HL-60/S4 treated with retinoic acid at 250 ng/mL for 4 days and 3 days (cell line): ENCODE results near the gene SSR4.

Source experiments
- in situ Hi-C: fragments of 300-500 bp; cut with MboI; formaldehyde crosslinking; loops from 2 replicates; pipeline ENCODE4 v1.7.0; 2022; ENCODE audit warnings: low sequenced_read_pairs

SSR4 gene

GRCh38 chrX:153780678-153781427 is 13.6 kb upstream of the SSR4 start, which contains the start of gene SRPK3:
TSS of gene SRPK3 (plus strand) at chrX:153781041. CDS start at chrX:153781087, 46 bp downstream.
- in situ Hi-C loops = no loop called here

- in situ Hi-C loops = no loop called here
Measured at GRCh38 chrX:153781428-153782047, 12.9 kb upstream of the SSR4 start.

DNA sequence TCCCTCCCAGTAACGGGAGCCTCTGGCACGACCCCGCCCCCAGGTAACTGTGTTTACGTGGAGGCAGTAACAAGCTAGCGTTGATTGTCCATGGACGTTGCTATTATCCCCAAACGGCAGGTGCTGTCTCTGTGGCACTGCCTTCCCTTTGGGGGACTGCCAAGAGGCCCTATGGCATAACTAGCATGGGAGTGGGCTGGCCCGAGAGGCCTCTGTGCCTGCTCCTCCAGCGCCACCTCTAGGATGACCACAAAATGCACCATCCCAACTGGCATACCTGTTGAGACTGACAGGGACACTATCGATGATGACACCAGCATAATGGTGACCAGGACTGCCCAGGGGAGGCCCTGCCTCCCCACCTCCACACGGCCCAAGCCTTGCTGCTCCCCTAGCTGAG is 12.2 kb upstream of the SSR4 start:
- in situ Hi-C loops = no loop called here

GRCh38 chrX:153782871-153783270 is 11.6 kb upstream of the SSR4 start:
- in situ Hi-C loops = no loop called here

DNA sequence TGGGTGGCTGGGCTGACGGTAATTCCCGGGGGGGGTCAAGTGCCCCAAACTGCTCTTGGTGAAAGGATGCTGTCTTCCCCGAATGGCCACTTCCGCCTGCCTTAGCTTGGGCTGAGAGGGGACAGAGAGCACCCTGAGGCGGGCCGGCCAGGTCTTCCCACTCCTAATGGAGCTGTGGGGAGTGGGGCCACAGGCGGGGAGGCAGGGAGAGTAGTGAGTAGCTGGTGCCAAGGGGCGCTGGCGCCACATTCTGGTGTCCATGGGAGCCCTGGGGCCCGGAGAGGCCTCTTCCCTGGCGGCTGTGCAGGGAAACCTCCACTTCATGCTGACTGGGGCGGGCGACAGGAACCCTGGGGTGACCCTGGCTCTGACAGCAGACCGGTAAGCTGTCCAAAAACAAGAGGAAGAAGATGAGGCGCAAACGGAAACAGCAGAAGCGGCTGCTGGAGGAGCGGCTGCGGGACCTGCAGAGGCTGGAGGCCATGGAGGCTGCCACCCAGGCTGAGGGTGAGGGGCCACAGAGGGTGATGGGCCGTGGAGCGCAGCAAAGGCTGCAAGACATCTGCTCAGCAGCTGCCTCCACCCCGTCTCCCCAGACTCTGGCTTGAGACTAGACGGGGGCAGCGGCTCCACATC is 11.0 kb upstream of the SSR4 start:
- in situ Hi-C loops = no loop called here

GRCh38 chrX:153784325-153784967 is 10.0 kb upstream of the SSR4 start:
- in situ Hi-C loops = no loop called here

DNA sequence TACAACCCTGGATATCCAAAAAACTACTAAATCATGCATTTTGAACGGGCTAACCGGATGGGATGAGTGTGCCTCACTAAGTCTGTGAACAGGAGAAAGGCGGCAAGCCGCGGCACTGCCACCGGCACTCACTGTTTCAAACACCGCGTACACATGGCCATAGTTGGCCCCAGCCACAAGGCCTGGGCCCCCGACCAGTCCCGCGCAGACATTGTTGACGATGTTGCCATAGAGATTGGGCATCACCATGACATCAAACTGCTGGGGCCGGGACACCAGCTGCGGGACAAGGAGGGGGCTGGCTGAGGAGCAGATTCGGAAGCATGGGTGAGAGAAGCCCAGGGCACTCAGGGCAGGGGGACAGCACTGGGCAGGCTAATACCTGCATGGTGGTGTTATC is 7.8 kb upstream of the SSR4 start:
- in situ Hi-C loops = no loop called here

- in situ Hi-C loops = no loop called here
Measured at GRCh38 chrX:153789654-153790053, 4.8 kb upstream of the SSR4 start.

DNA sequence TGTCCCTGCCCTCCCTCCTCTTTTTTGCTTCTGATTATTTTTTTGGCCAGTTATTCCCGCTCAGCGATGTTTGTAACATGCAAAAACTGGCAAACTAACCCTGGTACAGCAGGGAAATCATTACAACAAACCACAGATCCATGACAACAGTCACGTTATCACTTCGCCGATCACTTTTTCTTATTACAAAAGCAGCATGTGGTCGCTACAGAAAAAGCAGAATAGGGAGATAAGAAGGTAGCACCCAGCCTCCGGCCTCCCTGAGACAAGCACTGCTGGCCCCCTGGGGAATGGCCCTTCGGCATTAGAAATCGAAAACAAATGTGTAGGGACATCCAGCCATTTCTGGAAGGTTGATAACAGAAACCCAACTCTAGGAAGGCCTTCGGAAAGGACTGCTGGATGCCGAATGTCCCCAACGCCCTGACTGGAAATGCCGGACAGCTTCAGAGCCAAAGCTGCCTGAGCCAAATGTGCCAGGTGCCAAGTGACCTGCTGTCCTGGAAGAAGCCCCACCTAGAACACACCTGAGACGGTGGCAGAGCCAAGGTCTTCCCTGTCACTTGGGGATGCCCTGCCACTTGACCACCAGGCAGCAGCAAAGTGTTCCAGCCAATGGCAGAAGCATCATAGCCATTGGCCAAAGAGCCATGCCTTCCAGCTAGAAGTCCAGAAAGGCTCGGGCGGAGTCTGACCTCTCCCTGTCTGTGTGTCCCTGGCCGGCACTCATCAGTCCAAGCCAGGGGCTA is 3.2 kb upstream of the SSR4 start:
- in situ Hi-C loops = no loop called here

GRCh38 chrX:153792368-153792767 is 2.1 kb upstream of the SSR4 start:
- in situ Hi-C loops = no loop called here

DNA sequence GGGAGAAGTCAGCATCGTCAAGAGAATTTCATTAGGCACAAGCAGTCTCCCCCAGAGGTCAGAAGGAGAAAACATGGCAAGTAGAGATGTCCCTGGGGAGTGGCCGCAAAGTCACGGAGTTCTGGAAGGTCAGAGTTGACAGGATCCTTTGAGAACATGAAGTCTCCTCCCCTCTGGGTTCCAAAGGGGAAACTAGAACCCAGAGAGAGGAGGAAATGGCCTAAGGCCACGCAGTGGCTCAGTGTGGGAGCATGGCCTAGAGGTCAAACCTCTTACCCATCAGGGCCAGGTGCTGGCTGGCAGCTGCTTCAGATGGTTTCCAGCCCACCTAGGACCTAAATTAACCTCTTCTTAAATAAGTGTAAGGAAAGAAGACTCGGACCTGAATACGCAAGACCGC is 1.2 kb upstream of the SSR4 start:
- in situ Hi-C loops = no loop called here

- in situ Hi-C loops = no loop called here
Measured at GRCh38 chrX:153794897-153795816, 689 bp downstream of the SSR4 start.

GRCh38 chrX:153797415-153798015 is 3.0 kb downstream of the SSR4 start:
- in situ Hi-C loops = no loop called here

DNA sequence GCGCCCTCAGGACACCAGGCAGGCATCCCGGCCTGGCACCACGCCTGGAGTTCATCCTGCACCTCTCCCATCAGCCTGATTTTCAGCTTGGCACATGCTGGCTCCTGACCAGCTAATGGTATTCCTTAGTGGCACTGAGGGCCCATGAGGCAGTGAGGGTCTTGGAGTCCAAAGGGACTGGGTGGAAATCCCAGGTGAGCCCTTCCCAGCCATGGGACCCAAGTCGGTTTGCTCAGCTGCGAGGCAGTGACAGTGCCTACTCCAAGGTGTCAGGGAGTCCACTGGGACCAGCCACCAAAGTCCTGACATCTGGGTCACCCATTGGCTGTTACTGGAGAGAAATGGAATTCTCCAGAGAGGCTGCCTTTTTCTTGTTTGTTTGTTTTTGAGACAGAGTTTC is 4.9 kb downstream of the SSR4 start:
- in situ Hi-C loops = no loop called here

GRCh38 chrX:153800177-153800722 is 5.8 kb downstream of the SSR4 start:
- in situ Hi-C loops = no loop called here

DNA sequence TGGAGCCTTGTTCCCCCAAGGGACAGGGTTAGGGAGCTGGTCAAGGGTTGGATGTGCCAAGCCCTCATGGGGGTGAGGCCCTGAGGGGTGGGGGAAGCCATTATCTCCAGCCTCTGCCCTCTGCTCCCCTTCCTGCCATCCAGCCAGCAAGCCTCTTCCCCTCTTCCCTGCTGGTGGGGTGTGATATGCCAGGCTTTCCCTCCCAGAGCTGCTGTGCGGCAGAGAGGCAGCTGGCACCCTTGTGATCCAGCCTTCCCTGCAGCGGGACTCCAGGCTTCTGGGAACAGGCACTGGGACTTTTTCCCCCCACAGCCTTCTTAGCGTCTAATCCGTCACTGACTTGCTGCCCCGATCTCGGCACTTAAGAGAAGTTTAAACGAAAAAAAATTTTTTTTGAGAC is 6.3 kb downstream of the SSR4 start:
- in situ Hi-C loops = no loop called here

- in situ Hi-C loops = no loop called here
Measured at GRCh38 chrX:153801669-153802068, 7.2 kb downstream of the SSR4 start.

DNA sequence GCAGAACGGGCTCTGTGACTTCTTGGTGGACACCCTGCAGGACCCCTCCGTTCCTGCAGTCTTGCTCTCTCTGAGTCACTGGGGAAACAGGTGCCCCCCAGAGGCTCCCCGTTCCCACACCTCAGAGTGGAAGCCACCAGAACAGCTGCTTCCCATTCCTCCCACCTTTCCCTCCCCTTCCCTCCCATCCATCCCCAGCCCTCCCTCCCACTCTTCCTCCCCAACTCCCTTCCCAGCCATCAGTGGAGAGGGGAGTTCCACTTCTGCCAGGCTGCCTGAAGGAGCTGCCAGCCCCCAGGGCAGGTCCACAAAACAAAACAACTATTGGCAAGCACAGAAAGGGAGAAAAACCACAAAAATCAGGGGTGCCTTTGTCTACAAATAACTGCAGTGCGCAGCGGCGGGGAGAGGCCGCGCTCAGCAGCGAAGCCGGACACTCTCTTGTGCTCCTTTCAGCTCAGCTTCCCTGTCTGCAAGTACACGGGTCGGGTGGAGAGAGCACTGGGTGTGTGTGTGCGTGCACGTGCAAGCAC is 8.1 kb downstream of the SSR4 start:
- in situ Hi-C loops = no loop called here
